Measurements from ENCODE around the gene CUX1.
"Not testable (repeated sequence)": the region's sequence is repeated elsewhere in the genome, so short reads cannot be mapped to it uniquely, and the experiment has no call there.

Gene CUX1

GRCh38 chr7:102040569-102040968 is 223.1 kb downstream of the CUX1 start:
- no peak for ATAC-seq
- TF ChIP-seq ZC3H10 (CRISPR knock-in tag; IDR thresholded peaks at IDR 0.05) (no peak), TCF4 (CRISPR knock-in tag; IDR thresholded peaks at IDR 0.05; ENCODE audit: borderline replicate concordance) (no peak), ESRRG (CRISPR knock-in tag; IDR thresholded peaks at IDR 0.05) (no peak), RARB (CRISPR knock-in tag; IDR thresholded peaks at IDR 0.05) (no peak), TOX (CRISPR knock-in tag; IDR thresholded peaks at IDR 0.05; ENCODE audit: borderline replicate concordance) (no peak), ZNF565 (CRISPR knock-in tag; conservative IDR thresholded peaks at IDR 0.05; ENCODE audit: low read depth) (no peak), CSDC2 (CRISPR knock-in tag; IDR thresholded peaks at IDR 0.05) (no peak), TSHZ2 (CRISPR knock-in tag; IDR thresholded peaks at IDR 0.05) (no peak), BACH2 (CRISPR knock-in tag; IDR thresholded peaks at IDR 0.05; ENCODE audit: borderline replicate concordance) (no peak), SNAI2 (CRISPR knock-in tag; IDR thresholded peaks at IDR 0.05) (no peak)
- TF ChIP-seq, protein P1, sequence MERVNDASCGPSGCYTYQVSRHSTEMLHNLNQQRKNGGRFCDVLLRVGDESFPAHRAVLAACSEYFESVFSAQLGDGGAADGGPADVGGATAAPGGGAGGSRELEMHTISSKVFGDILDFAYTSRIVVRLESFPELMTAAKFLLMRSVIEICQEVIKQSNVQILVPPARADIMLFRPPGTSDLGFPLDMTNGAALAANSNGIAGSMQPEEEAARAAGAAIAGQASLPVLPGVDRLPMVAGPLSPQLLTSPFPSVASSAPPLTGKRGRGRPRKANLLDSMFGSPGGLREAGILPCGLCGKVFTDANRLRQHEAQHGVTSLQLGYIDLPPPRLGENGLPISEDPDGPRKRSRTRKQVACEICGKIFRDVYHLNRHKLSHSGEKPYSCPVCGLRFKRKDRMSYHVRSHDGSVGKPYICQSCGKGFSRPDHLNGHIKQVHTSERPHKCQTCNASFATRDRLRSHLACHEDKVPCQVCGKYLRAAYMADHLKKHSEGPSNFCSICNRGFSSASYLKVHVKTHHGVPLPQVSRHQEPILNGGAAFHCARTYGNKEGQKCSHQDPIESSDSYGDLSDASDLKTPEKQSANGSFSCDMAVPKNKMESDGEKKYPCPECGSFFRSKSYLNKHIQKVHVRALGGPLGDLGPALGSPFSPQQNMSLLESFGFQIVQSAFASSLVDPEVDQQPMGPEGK (CRISPR knock-in tag; IDR thresholded peaks at IDR 0.05; ENCODE audit: borderline replicate concordance) = no peak

DNA sequence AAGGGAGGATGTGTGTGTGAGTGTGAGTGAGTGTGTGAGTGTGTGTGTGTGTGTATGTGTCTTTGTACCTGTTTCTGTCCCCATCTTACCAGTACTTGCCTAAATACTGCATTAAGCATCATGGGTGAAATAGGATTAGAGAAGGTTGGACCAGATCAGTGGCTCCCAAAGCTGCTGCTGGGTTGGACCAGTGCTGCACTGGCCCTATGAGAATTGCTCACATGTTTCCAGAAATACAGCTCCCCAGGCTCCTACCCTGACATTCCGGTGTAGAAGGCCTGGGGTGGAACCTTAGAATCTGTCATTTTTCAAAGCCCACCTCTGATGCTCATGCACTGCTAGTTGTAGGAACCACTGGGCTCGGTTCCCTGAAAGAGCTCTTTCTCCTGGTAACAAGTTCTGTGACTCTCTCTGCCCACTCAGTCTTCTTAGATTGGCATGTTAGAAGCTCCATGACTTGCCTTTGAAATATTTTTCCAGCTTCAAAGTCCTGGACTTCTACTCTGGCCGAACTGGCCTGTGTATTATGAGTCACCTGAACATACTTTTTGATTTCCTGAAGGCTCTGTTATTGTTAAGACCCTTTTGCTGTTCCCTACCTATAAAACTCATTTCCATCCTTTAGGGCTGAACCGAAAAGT is 224.7 kb downstream of the CUX1 start:
- TF ChIP-seq ZFP3 (CRISPR knock-in tag; IDR thresholded peaks at IDR 0.05) (peak; percentile 80), ARNTL (CRISPR knock-in tag; IDR thresholded peaks at IDR 0.05; ENCODE audit: borderline replicate concordance, low read depth) (no peak), TOX (CRISPR knock-in tag; IDR thresholded peaks at IDR 0.05; ENCODE audit: borderline replicate concordance) (no peak)
- ATAC-seq = peak; percentile 44

- not testable (repeated sequence) for ATAC-seq
Observed at GRCh38 chr7:102042796-102043195, 225.4 kb downstream of the CUX1 start.

- no peak for TF ChIP-seq ARNTL (CRISPR knock-in tag; IDR thresholded peaks at IDR 0.05; ENCODE audit: borderline replicate concordance, low read depth)
- no peak for TF ChIP-seq ZC3H10 (CRISPR knock-in tag; IDR thresholded peaks at IDR 0.05)
- no peak for TF ChIP-seq SNAI2 (CRISPR knock-in tag; IDR thresholded peaks at IDR 0.05)
- TF ChIP-seq, protein P1 (CRISPR knock-in tag; IDR thresholded peaks at IDR 0.05; ENCODE audit: borderline replicate concordance) = no peak
- TF ChIP-seq GLIS3 (CRISPR knock-in tag; IDR thresholded peaks at IDR 0.05) = no peak
- no peak for TF ChIP-seq PPARA (CRISPR knock-in tag; IDR thresholded peaks at IDR 0.05; ENCODE audit: borderline replicate concordance)
- no peak for TF ChIP-seq TCF4 (CRISPR knock-in tag; IDR thresholded peaks at IDR 0.05; ENCODE audit: borderline replicate concordance)
- no peak for TF ChIP-seq TOX (CRISPR knock-in tag; IDR thresholded peaks at IDR 0.05; ENCODE audit: borderline replicate concordance)
- no peak for TF ChIP-seq ZNF70 (CRISPR knock-in tag; IDR thresholded peaks at IDR 0.05)
- no peak for TF ChIP-seq ISL1 (CRISPR knock-in tag; IDR thresholded peaks at IDR 0.05)
- TF ChIP-seq ESRRG (CRISPR knock-in tag; IDR thresholded peaks at IDR 0.05) = no peak
- TF ChIP-seq CREB5 (CRISPR knock-in tag; IDR thresholded peaks at IDR 0.05; ENCODE audit: low read depth) = no peak
- no peak for TF ChIP-seq OSR1 (CRISPR knock-in tag; IDR thresholded peaks at IDR 0.05)
- TF ChIP-seq ZNF565 (CRISPR knock-in tag; conservative IDR thresholded peaks at IDR 0.05; ENCODE audit: low read depth) = no peak
- no peak for TF ChIP-seq CSRNP3 (CRISPR knock-in tag; IDR thresholded peaks at IDR 0.05)
- TF ChIP-seq BACH2 (CRISPR knock-in tag; IDR thresholded peaks at IDR 0.05; ENCODE audit: borderline replicate concordance) = no peak
- no peak for TF ChIP-seq TSHZ2 (CRISPR knock-in tag; IDR thresholded peaks at IDR 0.05)
- TF ChIP-seq ZFP3 (CRISPR knock-in tag; IDR thresholded peaks at IDR 0.05) = no peak
- no peak for TF ChIP-seq ZFP30 (CRISPR knock-in tag; IDR thresholded peaks at IDR 0.05)
- TF ChIP-seq RARB (CRISPR knock-in tag; IDR thresholded peaks at IDR 0.05) = no peak
- ATAC-seq = peak; percentile 61; the same call in 2 of the 3 replicates
Observed at GRCh38 chr7:102044641-102044983, 227.2 kb downstream of the CUX1 start.

All from SK-N-SH treated with all-trans-retinoic acid at 6 μM for 48 hours (cell line).